Epithelial cell of esophagus (primary cell): ENCODE data around the gene TINAGL1.

Experiments
- DNase-seq: peaks from one replicate; pipeline ENCODE4 v3.0.0; 2010; ENCODE audit warnings: low read depth
- H3K4me3 ChIP-seq: 2 replicates; pipeline ENCODE4 v1.5.1; 2011; ENCODE audit warnings: mild to moderate bottlenecking, low read length, control low read depth
- TF ChIP-seq, protein P1 (sequence below): IDR thresholded peaks from 2 replicates; pipeline ENCODE4 v1.5.1; 2011; ENCODE audit warnings: low read depth, mild to moderate bottlenecking, low read length, control low read depth, inconsistent platforms; ENCODE audit not compliant: insufficient read depth; ENCODE audit errors: missing control alignments

TINAGL1 gene

DNA sequence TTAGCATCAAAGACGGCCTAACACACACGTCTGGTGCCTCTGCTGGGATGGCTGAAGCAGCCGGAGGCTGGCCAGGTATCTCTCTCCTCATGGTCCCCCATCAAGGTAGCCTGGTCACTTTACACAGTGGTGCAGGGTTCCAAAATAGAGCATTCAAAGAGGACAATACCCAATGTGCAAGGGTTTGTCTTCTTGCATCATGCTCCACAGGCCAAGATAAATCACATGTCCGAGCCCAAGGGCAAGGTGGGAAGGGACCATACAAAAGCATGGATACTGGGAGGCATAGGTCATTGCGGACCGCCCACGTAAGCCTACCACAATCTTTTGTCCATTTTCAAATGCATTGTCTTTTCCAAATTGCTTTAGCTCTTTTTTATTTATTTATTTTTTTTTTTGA, 23.8 kb upstream of the TINAGL1 start:
- no peak overlapping the region for H3K4me3 ChIP-seq
- no peak for DNase-seq
- TF ChIP-seq, protein P1, sequence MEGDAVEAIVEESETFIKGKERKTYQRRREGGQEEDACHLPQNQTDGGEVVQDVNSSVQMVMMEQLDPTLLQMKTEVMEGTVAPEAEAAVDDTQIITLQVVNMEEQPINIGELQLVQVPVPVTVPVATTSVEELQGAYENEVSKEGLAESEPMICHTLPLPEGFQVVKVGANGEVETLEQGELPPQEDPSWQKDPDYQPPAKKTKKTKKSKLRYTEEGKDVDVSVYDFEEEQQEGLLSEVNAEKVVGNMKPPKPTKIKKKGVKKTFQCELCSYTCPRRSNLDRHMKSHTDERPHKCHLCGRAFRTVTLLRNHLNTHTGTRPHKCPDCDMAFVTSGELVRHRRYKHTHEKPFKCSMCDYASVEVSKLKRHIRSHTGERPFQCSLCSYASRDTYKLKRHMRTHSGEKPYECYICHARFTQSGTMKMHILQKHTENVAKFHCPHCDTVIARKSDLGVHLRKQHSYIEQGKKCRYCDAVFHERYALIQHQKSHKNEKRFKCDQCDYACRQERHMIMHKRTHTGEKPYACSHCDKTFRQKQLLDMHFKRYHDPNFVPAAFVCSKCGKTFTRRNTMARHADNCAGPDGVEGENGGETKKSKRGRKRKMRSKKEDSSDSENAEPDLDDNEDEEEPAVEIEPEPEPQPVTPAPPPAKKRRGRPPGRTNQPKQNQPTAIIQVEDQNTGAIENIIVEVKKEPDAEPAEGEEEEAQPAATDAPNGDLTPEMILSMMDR, result no peak

DNA sequence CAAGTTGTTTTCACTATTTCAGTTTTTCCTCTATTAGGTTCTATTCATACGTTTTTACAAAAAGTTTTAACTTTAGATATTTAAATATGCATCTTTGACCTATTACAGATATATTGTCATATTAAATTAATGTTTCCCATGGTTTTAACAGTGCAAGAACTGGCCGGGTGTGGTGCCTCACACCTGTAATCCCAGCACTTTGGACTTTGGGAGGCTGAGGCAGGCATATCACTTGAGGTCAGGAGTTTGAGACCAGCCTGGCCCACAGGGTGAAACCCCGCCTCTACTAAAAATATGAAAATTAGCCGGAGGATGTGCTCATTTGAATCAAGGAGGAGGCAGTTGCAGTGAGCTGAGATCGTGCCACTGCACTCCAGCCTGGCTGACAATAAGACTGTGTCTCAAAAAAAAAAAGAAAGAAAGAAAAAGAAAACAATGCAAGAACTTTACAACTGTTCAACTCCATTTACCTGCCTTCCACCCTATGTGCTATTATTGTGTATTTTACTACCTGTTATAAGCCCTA, 19.8 kb upstream of the TINAGL1 start:
- no peak for DNase-seq
- H3K4me3 ChIP-seq, result no peak overlapping the region
- TF ChIP-seq, protein P1, result no peak

DNA sequence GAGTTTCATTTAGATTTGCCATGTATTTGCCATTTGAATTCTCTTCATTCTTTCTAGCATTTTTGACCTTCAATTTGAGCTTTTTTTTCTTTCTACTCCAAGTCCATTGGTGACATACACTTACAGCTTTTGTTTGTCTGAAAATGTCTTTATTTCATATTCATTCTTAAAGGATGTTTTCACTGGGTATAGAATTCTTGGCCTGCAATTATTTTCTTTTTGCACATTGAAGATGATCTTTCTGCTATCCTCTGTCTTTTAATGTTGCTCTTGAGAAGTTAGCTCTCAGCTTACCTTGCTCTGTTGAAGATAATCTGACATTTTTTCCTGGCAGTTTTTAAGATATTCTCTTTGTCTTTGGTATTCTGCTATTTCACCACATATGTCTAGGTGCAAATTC, 16.6 kb upstream of the TINAGL1 start:
- H3K4me3 ChIP-seq, result no peak overlapping the region
- no peak for DNase-seq
- TF ChIP-seq, protein P1, result no peak

DNA sequence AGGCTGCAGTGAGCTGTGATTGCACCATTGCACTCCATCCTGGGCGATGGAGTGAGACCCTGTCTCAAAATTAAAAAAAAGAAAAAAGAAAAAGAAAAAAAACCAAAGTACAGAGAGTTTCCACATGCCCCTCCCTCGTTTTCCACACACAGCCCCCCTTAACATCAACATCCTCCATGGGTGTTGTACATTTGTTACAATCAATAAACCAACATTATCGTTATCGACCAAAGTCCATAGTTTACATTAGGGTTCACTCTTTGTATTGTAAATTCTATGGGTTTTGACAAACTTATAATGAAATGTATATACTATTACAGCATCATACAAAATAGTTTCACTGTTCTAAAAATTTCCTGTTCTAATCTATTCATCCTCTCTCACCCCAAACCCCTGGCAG, 15.9 kb upstream of the TINAGL1 start:
- no peak overlapping the region for H3K4me3 ChIP-seq
- DNase-seq, result no peak
- TF ChIP-seq, protein P1, result no peak

DNA sequence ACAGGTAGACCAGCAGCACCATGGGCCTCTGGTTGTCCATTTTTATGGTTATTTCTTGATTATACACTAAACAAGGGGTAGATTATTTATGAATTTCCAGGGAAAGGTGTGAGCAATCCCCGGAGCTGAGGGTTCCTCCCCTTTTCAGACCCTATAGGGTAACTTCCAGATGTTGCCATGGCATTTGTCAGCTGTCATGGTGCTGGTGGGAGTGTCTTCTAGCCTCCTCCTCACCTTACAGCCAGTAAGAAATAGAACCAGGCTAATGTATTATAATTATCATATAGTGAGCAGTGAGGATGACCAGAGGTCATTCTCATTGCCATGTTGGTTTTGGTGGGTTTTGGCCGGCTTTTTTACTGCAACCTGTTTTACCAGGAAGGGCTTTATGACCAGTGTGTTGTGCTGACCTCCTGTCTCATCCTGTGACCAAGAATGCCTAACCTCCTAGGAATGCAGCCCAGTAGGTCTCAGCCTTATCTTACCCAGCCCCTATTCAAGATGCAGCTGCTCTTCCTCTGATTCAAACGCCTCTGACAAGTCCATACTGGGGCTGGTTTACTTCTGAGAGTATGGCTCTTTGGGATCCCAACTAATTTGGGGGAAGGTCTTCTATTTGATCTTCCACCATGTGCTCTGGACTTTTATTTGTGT, 13.5 kb upstream of the TINAGL1 start:
- TF ChIP-seq, protein P1, result no peak
- peak; percentile 89 for DNase-seq
- no peak overlapping the region for H3K4me3 ChIP-seq

DNA sequence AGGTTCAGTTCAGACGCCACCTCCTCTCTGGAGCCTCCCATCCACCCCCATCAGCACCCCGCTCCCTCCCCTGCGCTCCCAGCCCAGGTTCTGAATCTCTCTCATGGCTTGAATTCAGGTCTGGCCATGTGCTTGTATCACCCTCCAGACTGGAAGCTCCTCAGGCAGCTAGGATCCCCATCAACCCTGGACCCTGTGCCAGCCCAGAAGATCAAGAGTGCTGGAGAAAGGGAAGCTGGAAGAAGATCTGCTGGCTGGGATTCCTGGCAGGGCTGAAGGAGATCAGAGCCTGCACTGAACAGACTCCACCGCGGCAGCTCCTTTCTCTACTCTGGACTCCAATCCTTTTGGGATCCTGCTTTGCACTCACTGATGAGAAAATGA, 11.7 kb upstream of the TINAGL1 start:
- TF ChIP-seq, protein P1, result no peak
- no peak overlapping the region for H3K4me3 ChIP-seq
- DNase-seq, result no peak

DNA sequence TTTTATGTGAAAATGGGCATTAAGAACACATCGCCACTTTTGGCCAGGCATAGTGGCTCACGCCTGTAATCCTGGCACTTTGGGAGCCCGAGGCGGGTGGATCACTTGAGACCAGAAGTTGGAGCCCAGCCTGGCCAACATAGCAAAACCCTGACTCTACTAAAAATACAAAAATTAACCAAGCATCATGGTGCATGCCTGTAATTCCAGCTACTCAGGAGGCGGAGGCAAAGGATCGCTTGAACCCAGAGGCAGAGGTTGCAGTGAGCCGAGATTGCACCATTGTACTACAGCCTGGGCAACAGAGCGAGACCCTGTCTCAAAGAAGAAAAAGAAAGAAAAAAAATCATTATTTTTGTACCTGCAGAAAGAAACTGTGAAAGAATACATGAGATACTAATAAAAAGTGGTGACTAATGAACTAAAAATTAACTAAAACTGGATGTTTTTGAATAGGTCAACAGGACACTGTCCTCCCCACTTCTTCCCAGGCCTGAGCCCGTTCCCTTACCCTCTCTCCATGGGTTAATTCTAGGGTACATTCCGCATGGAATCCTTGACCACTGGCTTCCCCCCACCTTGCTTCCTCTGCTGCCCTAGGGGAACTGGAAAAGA, 8.3 kb upstream of the TINAGL1 start:
- H3K4me3 ChIP-seq, result no peak overlapping the region
- no peak for DNase-seq
- TF ChIP-seq, protein P1, result no peak
